Upper lobe of left lung (tissue), 4 donors: ENCODE measurements around the gene MACROD2.

Experiments used
- EP300 ChIP-seq, 4 donors: sonication (generic); formaldehyde crosslinking; IDR thresholded peaks; one replicate each; pipeline ENCODE4 v1.5.1; 2017; ENCODE audit warnings: antibody characterized with exemption in 4 of 4, control low read depth in 2 of 4
- POLR2A ChIP-seq, 4 donors: fragments of 450-650 bp; IDR thresholded peaks; one replicate each; pipeline ENCODE4 v1.5.1; 2016 to 2017; ENCODE audit warnings: antibody characterized with exemption in 4 of 4, mild to moderate bottlenecking in 2 of 4
- POLR2AphosphoS5 ChIP-seq, 2 donors: sonication (generic); formaldehyde crosslinking; IDR thresholded peaks; one replicate each; pipeline ENCODE4 v1.5.1; 2017; ENCODE audit warnings: antibody characterized with exemption in 2 of 2
- TF ChIP-seq, protein P1 (sequence below), 6 experiments: fragments of 450-650 bp in 4 of 6; fragments of 200-600 bp in 2 of 6; sonication (generic) in 2 of 6; IDR thresholded peaks; one replicate each; pipeline ENCODE4 v1.5.1; 2016 to 2019; ENCODE audit warnings: antibody characterized with exemption in 6 of 6

DNA sequence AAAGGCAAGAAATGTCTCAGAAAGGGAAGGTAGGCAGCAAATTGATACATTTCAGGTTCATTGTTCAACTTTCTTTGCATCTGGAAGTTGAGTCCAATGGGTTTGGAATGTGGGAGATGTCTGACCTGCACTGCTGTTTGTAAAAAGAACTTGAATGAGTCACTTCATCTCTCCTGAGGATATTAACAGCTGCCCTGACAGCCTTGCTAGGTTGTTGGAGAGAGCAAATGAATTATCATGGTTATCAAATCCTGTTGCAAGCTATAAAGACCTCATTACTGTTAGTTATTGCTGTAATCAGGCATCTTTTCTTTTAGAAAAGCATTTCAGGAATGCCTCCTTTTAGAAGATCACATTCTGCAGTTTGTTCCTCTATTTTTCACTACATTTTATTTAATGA is 365.1 kb downstream of the MACROD2 start:
- TF ChIP-seq, protein P1, sequence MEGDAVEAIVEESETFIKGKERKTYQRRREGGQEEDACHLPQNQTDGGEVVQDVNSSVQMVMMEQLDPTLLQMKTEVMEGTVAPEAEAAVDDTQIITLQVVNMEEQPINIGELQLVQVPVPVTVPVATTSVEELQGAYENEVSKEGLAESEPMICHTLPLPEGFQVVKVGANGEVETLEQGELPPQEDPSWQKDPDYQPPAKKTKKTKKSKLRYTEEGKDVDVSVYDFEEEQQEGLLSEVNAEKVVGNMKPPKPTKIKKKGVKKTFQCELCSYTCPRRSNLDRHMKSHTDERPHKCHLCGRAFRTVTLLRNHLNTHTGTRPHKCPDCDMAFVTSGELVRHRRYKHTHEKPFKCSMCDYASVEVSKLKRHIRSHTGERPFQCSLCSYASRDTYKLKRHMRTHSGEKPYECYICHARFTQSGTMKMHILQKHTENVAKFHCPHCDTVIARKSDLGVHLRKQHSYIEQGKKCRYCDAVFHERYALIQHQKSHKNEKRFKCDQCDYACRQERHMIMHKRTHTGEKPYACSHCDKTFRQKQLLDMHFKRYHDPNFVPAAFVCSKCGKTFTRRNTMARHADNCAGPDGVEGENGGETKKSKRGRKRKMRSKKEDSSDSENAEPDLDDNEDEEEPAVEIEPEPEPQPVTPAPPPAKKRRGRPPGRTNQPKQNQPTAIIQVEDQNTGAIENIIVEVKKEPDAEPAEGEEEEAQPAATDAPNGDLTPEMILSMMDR (IDR thresholded peaks at IDR 0.05): no peak
- TF ChIP-seq POLR2A (IDR thresholded peaks at IDR 0.05) (no peak), POLR2AphosphoS5 (IDR thresholded peaks at IDR 0.05) (no peak), EP300 (IDR thresholded peaks at IDR 0.05) (no peak)
